ENCODE measurements around the gene GBX1.

Gene GBX1

GRCh38 chr7:151113344-151114150 is 53.9 kb downstream of the GBX1 start:
- no peak for DNase-seq

DNA sequence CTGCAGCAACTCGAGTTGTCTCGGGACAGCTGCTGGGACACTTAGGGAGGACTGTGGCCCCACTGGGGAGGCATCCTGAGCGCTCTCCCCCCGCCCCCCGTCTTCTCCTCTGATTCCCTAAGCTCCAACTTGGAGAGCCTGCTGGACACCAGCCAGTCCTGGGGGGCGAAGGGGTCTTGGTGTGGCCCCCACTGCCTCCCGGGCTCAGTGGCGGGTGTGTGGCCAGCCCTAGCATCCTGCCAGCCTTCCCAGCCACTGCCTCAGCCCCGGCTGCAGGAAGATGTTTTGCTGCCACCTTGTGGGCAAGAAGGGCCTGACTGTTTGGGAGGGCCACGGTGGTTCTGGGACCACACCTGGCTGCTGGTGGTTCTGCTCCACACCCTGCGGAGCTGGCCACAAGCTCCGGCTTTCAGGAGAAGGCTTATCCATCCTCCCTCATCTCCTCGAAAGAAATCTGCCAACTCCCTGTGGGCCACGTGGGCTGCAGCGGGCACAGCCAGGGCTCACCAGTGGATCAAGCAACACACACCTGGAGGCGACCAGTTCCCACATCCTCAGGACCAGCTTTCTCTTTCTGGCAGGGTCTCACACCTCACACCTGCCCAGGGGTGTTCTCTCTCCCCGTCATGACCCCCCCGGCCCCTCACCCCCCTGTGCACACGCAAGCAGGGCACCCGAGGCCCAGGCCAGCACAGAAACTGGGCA is 56.4 kb downstream of the GBX1 start:
- peak; percentile 78 to 86 (median 82) for DNase-seq

DNA sequence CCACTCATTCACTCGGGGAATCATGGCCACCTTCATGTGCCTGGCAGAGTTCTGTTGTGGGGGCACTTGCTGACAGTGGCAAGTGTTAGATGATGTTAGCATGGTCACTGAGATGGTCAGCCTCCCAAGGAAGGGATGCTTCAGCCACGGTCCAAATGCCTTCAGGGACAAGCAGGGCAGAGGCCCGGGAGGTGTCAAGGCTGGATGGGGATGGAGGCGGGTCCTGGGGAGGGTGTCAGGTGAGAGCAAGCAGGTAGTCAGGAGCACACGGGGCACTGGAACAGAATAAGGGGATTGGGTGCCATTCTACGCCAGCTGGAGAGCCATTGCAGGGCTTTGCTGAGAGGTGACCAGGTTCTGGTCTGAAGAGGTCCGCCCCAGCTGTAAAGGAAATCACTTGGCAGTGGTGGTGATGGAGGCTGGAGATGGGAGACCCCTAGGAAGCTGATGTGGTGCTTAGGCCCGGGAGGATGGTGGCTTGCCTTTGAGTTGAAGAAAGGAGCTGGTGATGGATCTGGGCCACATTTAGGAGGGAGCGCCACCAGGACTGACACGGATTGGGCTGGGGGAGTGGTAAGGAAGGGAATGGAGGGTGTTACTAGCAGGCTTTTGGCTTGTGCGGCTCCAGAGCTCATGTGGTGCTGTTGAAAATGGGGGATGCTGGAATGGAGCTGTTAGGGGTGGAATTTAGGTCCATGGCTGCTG is 57.1 kb downstream of the GBX1 start:
- no peak for DNase-seq

DNA sequence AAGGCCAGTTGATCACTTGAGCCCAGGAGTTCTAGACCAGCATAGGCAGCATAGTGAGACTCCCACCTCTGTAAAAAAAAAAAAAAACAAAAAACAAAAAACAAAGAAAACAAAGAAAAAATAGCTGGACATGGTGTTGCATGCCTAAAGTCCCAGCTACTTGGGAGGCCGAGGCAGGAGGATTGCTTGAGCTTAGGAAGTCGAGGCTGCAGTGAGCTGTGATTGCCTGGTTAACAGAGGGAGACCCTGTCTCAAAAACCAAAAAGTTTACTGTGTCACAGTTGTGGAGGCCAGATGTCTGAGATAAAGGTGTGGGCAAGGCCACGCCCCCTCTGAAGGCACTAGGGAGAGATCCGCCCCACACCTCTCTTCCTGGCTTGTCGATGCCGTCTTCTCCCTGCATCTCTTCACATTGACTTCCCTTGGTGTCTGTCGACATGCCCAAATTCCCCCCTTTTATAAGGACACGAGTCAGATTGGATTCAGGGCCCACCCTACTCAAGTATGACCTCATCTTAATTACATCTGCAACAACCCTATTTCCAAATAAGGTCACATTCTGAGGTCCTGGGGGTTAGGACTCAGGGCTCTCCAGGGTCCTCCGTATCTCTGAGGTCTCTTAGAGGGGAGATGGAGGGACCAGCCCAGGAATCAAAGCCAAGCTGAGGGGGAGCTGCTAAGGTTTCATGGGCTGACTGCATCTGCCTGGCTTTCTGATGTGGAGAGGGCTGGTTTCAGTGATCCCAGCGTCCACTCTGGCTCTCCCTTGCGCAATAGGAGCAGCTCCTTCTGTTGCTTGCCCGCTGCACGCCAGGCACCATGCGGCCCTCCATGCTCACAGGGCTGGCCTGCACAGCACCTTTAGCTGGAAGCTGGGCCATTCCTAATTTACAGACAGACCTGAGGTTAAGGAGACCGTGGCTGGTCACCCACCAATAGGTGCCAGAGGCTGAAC is 58.1 kb downstream of the GBX1 start:
- DNase-seq: peak in 3 of 4 experiments; percentile 21 to 49 (median 24)

- DNase-seq: no peak
Observed at GRCh38 chr7:151107882-151108281, 59.6 kb downstream of the GBX1 start.

- no peak for DNase-seq
Observed at GRCh38 chr7:151104411-151105235, 62.9 kb downstream of the GBX1 start.

DNA sequence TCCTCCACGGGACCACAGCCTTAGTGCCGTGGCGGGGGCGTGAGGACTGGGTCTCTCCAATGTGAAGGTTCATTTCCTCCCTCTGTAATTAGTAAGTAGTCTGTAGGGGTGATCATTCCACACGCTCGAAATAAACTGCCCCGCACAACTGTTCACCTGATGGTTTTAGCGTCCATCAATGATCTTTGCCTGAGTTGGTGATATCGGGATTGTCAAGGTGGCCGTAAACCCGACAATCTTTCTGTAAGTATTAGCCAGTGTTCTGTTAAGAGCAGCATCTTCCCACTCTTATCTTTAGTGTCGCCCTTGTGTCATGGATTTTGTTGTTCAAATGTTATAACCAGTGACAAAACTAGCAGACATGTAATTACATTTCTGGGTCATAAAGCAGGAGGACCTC is 63.5 kb downstream of the GBX1 start:
- no peak for DNase-seq

GRCh38 chr7:151102991-151103390 is 64.5 kb downstream of the GBX1 start:
- no peak for DNase-seq

- DNase-seq: peak in 1 of 4 experiments; percentile 28
Observed at GRCh38 chr7:151101621-151102396, 65.7 kb downstream of the GBX1 start.

DNA sequence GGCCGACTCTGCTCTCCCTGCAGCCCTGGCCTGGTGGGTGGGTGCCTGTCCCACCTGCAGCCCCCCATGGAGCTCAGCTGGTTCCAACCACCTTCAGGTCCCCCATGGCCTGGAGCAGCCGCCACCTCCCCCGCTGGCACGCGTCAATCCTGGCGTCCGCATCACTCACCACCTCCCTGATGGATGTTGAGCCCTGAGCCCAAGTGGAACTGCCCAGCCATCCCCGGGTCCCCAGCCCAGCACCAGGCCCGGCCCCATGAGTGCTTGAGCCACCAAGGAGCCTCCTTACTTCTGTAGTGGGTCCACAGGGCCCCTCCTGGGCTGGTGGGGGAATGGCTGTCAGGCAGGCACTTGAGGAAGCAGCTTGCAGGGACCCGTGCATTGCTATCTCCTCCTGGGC is 66.6 kb downstream of the GBX1 start:
- no peak for DNase-seq

DNA sequence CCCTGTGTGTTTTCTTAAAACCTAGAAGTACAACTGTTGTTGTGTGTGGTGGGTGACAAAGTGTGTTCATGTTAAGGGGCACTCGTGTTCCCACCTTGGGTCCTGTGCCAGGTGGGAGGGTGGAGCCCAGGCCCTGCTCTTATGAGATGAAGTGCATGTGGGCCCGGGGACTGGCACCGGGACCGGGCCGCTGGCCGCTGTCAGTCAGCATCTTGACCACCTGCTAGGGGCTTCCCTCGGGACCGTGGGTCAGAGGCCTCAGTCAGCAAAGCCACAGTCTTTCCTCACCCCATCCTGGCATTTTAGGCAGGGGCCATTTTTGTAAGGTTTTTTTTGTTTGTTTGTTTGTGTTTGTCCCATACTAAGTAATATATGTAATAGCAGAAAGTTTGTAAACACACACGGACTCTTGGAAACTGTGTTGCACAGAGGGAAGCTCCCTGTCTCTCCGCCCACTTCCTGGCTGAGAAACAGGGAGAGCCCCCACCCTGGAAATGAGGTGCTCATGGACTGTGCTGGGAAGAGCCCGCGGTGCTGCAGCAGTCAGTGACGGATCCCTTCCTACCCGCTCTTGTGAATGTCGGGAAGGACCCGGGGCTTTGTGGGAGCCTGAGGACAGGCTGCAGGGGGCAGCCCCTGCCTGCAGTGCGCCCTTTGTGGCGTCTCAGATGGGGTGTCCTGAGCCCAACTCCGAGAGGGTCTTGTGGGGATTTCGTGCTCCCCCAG is 67.8 kb downstream of the GBX1 start:
- no peak for DNase-seq
